HepG2 (cell line): ENCODE measurements around the gene HERPUD2.

Source experiments
- KDM2A ChIP-seq: sonication (generic); formaldehyde crosslinking; IDR thresholded peaks from 2 replicates; pipeline ENCODE4 v1.4.0; 2020; ENCODE audit warnings: low read depth, missing genetic modification reagents, borderline replicate concordance
- SMC3 ChIP-seq: IDR thresholded peaks from 2 replicates; pipeline ENCODE4 v1.6.1; 2011; ENCODE audit warnings: low read length, improper control_type of control experiment
- ZBTB26 ChIP-seq: IDR thresholded peaks from 2 replicates; pipeline ENCODE4 v1.6.1; 2016; ENCODE audit warnings: missing compliant biosample characterization, missing genetic modification reagents, borderline replicate concordance

- TF ChIP-seq SMC3 (no peak), ZBTB26 (CRISPR knock-in tag) (no peak), KDM2A (CRISPR knock-in tag) (no peak)
These were observed 527 bp upstream of the HERPUD2 start for GRCh38 chr7:35695473-35695850.
